Mesenteric fat pad (tissue), 1 donor: ENCODE results near the gene CDC14B. TPM values are rescaled to one million over a fixed set of nuclear protein-coding genes. Genes with fewer than 3 reads are reported as not detected.
"Not testable (repeated sequence)": the region's sequence is repeated elsewhere in the genome, so short reads cannot be mapped to it uniquely, and the experiment has no call there.

ENCODE experiments used
- DNase-seq: peaks from one replicate; pipeline ENCODE4 v3.0.0-alpha.2; 2020; ENCODE audit warnings: low spot score
- total RNA-seq: library from RNA; stranded (reverse); fragmentation: NEBNext Ultra II Directional; extraction: Animal tissue kit (Norgen Biotek cat#: 25700); gene quantifications from one replicate; pipeline ENCODE4 v1.2.1, GENCODE V29; 2021
- donor health status: DM: yes; HTN: yes; CAD: no.

CDC14B gene
- total RNA-seq, 1 donor from 2014 or later = 37.4 TPM

- not testable (repeated sequence) for DNase-seq
Measured at GRCh38 chr9:96633579-96633978, 13.9 kb upstream of the CDC14B start.

- DNase-seq = no peak
Measured at GRCh38 chr9:96626912-96627311, 7.3 kb upstream of the CDC14B start.

GRCh38 chr9:96621618-96622017, 2.0 kb upstream of the CDC14B start:
- no peak for DNase-seq

GRCh38 chr9:96620832-96621269, 1.2 kb upstream of the CDC14B start:
- DNase-seq = no peak

DNA sequence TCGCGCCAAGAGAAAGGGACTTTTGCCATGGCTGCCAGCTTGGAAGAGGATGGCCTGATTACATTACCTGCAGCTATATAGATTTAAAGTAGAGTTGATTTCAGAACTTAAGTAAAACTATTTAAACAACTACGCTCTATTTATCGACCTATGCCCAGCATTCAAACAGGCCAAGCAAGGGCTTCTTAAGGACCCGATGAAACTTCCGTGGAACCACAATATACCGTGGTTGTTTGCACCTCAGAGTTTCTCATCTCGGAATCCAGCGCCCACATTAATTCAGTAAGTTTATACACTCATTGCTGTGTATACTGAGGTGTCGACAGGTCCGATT, 505 bp upstream of the CDC14B start:
- no peak for DNase-seq

GRCh38 chr9:96619124-96619465, 548 bp downstream of the CDC14B start:
- DNase-seq = no peak

DNA sequence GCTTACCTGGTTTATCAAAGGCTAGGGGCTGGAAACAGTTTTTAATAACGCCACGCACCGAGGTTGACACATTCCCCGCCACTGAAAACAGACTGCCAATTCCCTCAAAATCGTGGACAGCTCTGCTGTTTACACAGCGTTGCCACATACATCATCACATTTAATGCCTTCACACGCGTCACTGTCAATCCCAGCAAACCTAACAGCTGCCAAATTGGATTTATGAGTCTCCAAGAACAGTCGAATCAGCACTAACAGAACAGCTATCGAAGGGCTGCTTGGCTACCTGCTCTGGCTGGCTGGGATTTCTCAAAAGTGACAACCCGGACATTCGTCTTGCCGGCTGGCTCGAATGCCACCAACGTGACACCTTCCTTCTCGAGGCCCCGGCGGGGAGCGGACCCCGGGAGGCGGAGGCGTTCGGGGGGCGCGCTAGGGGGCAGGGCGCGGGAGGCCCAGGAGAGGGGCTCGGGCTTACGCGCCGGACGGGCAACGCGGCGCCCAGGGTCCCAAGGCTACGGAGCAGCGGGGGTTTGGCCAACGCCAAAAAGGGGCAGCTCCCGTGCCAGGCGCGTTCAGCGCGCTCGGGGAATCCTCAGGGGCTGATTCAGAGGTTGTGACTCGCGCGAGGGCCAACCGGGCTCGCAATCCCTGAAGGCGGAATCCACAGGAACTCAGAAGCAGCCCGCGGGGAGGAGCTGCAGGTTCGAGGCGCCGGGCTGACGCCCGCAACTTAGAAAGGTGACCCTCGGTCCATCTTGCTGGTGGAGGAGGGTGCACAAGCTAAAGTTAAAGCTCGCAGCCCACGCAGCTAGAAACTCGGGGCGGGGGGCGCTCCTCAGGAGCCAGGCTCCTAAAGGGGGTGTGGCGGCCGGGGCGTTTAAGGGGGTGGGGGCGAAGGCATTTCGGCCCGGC, 1.2 kb downstream of the CDC14B start:
- DNase-seq = no peak

GRCh38 chr9:96617439-96618185, 2.0 kb downstream of the CDC14B start:
- DNase-seq = no peak

DNA sequence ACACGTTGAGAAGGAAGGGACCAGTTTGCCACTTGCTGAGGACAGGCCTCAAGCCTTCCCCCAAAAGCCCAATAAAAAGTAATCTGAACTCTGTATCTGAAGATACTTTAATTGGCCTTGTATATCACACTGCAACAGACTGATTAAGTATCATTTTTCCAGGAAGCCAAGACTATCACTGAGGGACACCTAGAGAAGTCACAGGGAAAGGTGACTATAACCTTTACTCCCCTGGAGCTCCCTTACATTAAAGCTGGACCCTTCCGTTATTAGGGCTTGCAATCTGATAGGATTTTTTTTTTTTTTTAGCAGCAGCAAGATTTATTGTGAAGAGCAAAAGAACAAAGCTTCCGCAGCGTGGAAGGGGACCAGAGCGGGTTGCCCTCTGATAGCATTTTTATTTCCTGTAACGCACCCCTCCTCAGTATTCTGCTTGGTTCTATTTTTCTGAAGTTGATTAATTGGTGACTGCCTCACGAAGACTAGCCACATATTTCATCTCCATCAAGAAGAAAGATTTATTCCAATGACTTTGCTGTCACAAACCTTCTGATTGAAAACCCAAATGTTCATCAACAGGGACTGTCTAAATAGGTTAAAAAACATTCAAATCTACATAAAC, 2.7 kb downstream of the CDC14B start:
- DNase-seq = no peak

DNA sequence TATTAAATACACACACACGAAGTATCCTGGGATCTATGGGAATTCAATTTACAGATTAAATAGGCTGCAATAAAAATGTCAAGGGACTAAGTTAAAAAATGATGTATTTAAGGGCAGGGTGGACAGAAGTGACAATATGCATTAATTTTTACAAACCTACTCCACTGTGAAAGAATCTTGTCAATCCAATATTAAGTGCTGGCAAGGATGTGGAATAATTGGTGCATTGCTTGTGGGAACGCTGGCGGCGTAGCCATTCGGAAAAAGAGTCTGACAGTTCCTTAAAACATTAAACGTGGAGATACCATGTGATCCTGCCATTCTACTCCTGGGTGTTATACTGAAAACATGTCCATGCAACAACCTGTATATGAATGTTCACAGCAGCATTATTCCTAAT, 4.2 kb downstream of the CDC14B start:
- no peak for DNase-seq

GRCh38 chr9:96614664-96615063, 5.0 kb downstream of the CDC14B start:
- not testable (repeated sequence) for DNase-seq

DNA sequence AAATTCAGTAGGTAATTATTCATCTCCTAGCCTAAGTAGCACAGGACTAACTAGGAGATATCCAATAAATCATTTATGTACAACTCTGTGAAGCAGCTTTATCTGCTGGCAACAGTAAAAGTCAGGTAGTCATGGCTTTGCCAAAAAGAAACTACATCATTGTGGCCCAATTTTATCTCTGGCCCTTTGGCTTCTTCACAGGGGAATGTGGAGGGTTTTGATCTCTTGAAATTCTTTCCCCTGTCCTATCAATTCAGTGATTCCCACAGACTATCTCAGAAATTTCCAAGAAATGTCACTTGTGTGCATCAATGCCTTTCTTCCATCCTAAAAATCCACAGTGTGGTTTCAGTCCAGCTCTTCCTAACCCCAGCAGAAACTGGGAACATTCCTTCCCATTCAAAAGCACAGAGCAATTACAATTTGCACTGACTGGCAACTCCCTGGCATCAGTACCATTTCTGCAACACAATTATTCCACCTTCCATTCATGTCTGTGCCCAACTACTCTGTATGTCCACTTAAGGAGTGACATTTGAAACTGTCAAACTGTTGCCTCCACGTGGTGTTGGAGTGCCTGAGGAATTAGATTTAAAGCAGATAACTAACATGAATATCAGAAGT, 6.6 kb downstream of the CDC14B start:
- DNase-seq = no peak

DNA sequence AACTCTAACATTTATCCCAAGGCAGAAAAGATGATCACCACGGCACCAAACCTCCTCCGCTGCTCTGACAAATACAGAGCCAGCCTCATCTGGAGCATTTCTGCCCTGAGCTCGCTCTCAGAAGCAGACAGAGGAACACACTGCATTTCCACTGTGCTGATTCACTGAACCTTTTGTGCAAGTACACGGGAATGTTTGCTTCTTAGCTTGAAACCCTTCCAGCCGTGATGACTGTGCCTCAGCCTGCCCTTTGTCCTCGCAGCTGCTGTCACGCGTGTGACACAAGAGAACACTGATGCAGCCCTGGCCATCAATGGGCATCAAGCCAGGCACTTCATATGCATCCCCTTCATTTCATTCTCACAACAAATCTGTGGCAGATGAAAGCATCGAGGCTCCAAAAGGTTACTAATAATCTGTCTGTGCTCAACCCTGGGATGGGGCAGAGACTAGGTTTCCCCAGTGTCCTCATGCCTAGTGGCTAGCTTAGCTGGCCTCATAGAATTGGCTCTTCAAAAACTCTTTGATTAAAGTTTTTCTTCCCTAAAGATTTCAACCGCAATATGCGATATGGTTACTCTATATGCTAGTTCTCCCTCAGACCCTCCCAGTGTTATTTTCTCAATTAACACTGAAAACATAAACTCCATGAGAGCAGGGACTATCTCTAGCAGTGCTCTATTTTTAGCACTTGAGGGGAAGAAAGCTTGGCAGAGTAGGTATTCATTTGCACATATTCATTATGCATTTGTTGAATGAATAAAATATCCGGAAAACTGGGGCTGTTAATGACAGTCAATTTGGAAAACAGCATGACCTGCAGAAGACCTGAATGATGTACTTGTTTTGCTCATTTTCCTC, 7.3 kb downstream of the CDC14B start:
- DNase-seq = no peak

DNA sequence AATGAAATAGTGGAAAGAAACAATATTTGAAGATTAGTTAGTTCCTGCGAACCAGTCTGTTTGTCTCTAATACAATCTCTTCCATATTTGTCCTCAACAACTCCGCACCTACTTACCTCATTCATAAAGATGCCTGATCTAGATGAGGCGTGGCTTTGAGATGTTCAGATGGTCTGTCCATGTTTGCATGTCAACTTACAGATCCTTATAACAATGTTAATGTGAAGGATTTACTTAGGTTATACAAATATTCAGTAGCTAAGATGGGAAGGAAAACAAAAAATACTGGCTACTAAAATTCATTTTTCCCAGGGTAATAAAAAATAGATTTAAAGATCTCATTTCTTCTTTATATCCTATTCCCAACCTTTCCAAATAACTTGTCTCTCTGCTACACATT, 8.3 kb downstream of the CDC14B start:
- no peak for DNase-seq

DNA sequence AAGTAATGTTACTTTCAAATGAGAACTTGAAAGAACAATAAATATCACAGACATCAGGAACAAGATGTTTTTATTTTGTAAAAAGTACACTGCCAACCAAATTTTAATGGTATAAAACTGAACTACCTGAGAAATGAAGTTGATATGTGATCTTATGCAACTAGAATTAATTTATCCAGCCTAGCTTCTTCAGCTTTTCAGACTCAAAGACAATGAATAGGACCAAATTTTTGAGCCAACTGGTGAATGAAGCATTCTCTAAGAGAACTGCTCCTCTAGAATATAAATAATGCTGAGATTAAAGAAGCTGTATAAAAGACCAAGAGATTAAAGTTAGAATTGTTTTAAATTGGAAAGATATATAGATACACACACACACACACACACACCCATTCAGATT, 9.9 kb downstream of the CDC14B start:
- no peak for DNase-seq

- DNase-seq = no peak
Measured at GRCh38 chr9:96607971-96608370, 11.7 kb downstream of the CDC14B start.

- DNase-seq = no peak
Measured at GRCh38 chr9:96605328-96605727, 14.3 kb downstream of the CDC14B start.

GRCh38 chr9:96604004-96604319, 15.7 kb downstream of the CDC14B start:
- no peak for DNase-seq

GRCh38 chr9:96603305-96604003, 16.2 kb downstream of the CDC14B start:
- DNase-seq = no peak

- DNase-seq = no peak
Measured at GRCh38 chr9:96599298-96599697, 20.3 kb downstream of the CDC14B start.
